ENCODE results near the gene DMBX1.

Gene DMBX1

DNA sequence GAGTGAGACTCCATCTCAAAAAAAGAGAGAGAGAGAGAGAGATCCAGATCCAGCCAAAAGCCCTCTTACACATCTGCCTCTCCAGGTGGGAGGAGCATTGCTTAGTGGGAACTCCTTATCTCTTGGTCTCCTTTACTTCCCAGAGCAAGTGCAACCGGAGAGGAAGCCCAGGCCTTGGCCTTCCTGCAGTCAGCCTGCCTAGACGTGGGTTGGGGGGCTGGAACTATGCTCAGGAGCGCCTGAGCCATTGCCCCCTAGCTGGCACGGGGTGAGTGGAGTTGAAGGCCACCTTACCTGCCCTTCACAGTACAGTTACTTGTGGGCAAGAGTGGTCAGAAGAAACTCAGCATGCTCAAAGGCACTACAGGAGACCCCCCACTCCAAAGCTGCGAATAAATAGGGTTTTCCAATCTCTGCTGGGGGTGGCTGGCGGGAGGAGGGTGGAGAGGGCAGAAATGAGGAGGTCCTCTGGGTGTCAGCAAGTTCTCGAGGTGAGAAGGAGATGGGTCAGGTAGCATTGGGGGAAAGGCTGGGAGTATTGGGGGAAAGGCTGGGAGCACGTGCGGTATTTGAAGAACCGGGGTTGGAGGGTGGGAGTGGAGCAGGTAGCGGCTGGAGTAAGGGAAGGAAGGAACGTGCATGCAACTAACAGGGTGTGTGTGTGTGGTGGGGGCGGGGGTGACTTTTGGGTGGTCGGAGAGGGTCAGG, 4.7 kb upstream of the DMBX1 start:
- no peak for FAIRE-seq

DNA sequence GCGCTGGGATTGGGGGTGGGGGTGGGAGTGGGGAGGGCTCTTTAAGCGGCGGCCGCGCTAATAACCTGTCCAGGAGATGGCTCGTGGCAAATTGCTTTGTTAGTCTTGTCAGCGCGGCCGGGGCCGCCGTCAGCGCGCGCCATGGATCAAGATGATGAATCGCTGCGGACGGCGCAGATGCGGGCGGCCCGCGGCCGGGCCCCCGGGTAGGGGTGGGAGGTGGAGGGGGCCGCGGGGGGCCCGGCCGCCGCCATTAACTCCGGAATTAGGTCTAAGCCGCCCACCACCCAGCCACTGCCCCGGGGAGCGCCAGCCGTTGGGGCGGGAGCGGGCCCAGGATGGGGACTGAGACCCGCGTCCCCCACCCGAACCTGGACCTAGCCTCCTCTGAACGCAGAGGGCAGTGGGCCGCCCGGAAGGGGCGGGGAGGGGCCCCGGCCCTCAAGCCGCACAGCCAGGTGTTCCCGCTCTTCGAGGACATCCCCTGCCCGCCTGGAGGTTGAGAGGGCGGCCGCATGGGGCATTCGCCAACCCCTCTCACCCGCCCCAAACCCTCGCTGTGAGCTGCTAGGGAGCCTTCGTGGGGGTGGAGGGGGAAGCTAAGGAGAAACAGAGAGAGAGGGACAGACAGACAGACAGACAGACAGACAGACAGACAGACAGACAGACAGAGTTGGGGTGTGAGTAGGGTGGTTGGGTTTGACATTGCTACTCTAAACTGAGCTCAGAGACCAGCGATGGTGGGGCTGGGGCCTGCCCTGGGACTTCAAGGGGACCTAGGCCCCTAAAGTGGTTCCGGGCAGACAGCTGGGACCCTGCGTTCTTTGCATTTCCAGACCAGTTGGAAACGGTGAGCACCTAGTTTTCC, 3.8 kb upstream of the DMBX1 start:
- FAIRE-seq: no peak

DNA sequence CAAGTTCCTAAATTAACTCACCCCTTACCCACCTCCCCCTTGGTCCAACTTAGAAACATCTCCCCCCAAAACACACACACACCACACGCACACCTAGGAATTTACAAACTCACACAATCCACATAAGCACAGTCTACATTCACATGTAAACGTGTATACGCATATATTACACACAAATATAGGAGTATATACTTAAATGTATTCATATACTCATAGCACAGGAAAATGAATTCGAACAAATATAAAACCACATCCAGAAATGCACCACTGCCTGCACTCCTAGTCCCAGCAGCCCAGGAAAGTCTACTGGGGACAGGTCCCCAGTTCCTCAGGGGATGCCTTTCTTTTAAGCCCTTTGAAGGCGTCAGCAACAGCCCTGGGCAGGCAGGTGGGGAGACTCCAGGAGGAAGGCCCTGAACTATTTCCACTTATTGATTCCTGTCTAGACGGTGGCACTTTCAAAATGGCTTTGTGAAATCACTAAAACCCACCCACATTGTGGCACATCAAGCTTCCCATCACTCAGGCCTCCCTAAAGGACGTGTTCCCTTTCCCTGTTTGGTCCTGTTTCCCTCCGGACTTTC, 3.1 kb upstream of the DMBX1 start:
- no peak for FAIRE-seq

DNA sequence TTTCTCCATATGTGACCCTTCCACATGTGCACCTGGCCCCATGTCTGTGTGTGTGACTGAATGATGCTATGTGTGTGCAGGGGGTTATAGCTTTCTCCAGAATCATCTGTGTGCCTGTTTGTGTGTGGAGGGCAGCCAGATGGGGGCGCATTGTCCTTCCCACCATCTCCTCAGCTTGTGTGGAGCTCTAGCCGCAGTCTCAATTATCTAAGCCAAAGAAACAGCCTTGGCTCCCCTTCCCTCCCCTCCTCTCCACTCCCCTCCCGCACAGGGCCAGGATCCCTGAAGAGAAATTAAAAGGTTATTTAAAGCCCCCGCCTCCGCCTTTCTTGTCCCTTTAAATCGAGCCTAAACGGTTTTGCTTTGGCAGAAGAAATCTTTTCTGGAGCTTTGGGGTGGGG, 1.8 kb upstream of the DMBX1 start:
- no peak for FAIRE-seq

DNA sequence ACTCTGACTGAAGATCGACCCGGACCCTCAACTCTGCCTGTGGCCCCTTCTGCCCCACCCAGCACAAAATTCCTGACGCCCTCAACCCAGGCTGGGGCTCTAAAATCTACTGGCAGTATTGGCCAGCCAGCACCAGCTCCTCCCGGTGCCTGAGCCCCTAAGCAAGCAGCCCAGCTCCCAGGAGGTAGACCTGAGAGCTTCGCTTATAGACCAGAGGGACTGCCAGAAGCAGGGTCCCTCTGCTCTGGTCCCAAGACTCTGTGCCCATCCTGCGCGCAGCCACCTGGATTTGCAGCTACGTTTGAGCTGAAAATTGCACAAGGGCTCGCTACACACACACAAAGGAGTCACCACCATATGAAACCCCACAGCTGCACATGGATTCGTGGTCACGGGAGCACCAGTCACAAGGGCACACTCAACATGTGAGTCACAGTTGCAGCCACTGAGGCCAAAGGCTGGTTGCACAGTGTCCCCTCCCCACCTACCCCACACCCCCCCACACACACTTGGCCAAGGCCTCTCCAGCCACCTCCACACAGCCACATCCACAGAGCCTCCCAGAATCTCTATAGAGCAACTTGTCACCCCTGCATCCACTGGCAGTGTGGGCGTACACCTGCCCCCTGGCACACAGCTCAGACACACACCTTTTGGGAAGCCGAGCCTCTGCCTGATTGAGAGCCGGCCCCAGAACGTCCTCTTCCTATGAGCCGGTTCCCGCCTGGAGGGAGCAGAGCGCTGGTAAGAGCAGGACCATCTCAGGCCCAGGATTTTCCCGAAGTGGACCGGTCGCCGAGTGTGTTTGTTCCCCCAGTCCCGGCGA, 1.1 kb upstream of the DMBX1 start:
- FAIRE-seq: no peak

DNA sequence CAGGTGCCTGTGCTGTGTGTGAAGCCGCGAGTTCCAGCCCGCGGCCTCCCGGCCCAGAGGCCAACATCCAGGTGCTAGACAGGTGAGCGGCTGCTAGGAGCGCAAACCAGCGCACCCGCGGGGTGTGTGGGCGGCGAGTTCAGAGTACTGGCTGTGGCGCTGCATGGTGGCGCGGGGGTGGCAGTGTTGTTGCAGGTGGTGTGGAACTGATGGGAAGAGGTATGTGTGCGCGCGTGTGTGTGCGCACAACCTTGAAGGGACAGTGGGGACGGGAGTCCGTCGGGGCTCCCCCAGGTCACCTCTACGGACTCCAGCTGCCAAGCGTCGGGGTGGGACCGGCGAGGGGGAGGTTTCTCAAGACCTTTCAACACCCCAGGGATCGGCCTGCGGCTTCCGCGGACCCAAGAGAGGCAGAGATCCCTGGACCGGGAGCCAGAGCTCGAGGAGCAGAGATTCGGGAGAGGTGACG, 433 bp upstream of the DMBX1 start:
- FAIRE-seq: no peak

DNA sequence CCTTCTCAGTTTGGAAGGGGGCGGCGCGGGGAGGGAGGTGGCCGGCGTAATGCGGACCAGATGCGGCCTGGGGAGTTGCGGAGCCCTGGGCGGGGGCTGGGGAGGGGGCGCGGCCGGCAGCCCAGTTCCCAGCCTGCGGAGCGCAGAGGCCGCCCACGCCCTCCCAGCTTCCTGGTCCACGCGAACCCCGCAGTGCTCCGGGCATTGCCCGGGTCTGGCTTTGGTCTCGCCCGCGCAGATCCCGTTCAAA, 695 bp downstream of the DMBX1 start:
- FAIRE-seq: no peak

DNA sequence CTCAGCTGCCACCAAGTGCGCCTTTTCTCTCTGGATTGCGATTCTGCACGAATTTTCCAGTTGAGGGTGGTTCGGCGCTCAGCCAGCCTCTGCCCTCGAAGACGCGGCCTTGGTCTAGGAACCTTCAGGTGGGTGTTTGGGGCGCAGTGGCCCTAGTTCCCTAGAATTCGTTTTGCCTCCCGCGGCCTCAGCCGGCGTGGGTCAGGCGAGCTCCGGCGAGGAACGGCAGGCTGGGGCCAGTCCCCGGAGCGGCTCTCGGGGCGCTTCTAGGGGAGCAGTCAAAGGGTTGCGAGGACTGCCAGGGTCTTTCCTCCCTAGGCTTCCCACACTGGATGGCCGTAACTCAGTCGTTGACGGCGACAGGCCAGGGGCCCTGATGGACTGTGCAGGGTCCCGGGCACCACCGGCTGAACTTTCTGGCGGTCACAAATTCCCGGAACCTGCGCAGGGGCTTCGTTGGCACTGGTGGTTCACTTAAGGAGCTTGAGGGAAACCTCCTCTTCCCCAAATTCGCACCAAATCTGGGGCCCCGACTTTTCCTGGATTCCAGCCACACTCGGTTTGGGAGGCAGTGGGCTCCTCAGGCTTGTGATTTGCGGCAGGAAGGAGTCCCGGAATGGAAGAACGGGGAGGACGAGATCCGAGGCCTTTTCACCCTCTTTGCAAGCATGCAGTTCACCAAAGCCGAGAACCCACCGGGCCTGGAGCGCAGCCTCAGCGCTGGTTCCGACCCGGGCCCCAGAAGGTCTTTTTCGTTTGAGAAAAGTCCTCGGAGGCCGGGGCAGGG, 1.2 kb downstream of the DMBX1 start:
- no peak for FAIRE-seq

GRCh38 chr1:46491443-46492268, 2.0 kb downstream of the DMBX1 start:
- no peak for FAIRE-seq

- no peak for FAIRE-seq
Observed at GRCh38 chr1:46492269-46492853, 2.7 kb downstream of the DMBX1 start.

DNA sequence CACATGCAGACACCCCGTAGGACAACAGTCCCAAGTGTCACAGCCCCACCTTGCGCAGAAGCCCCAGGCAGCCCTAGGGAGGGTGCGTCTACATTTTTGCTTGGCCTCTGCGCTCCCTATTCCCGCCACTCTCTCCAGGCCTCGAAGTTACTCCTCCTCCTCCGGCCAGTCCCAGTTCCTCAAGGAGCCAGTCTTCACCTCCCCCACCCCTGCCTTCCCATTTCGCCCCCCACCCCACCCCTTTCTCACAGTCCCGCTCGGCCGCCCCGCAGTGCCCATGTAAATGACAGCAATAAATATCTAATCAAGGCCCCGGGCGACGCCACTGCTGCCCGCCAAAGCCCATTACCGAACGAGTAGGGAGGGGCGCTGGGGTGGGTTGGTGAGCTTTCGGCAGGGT, 3.2 kb downstream of the DMBX1 start:
- FAIRE-seq: no peak

- FAIRE-seq: no peak
Observed at GRCh38 chr1:46493316-46494032, 3.8 kb downstream of the DMBX1 start.

GRCh38 chr1:46494910-46495309, 5.3 kb downstream of the DMBX1 start:
- FAIRE-seq: no peak

DNA sequence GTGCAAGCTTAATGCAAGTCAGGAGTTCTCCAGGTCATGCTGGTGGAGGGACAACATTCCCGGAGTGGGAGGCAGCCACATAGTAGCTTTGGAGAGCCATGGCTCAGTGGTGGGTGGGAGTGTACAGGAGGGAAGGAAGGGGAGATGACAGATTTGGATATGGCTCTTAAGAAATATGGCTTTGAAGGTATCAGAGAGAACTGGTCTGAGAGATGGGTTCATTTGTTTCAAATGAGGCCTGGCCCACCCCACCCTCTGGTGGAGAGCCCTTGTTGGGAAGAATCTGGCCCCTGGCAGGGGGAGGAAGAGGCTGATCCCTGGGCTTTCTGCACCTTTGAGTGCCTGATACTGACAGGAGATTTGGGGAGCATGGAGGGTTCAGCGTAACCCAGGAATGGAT, 6.1 kb downstream of the DMBX1 start:
- FAIRE-seq: no peak

DNA sequence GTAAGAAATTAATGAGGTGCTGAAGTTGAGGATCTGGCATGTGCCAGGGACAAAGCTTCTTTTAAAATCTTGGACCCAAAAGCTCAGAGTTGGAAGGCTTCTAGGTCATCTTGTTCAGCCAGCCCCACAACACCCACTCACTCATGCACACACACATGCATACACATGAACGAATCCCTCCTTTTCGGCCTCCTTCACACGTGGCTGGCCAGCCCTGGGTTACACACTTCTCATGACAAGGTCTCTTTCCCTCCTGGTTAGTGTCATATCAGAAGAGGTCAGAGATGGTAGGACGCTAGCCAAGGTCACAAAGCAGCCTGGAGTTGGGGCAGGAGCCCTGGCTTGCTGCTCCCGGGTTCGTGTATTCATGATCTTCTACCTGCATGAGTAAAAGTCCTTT, 6.9 kb downstream of the DMBX1 start:
- no peak for FAIRE-seq

DNA sequence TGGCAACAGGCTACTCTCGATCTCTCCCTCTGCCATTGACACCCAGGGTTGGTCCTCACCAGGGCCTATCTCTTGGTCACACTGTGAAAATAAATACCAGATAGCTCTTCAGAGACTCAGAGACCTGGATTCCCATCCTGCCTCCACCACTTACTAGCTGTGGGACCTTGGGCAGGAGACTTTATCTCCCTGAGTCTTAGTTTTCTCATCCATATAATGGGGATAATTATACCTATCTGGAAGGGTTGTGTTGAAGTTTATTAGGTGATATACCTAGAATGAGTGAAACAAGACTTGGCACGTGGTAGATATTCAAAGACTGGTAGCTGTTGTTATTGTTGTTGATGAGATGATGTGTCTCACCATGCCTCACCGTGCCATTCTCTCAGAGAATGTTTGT, 7.4 kb downstream of the DMBX1 start:
- no peak for FAIRE-seq

GRCh38 chr1:46497665-46498064, 8.0 kb downstream of the DMBX1 start:
- no peak for FAIRE-seq

DNA sequence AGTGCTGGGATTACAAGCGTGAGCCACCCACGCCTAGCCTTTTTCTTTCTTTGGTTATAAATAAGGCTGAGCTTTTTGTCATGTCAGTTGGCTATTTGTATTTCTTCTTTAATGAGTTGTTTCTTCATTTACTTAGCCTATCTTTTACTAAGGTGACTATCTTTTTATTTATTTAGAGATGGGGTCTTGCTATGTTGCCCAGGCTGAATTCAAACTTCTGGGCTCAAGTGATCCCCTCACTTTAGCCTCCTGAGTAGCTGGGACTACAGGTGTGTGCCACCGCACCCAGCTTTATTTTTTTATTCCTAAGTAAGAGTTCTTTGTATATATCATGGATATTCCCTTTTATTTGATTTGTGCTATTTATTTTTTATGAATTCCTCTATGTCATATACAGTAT, 11.9 kb downstream of the DMBX1 start:
- no peak for FAIRE-seq

GRCh38 chr1:46503421-46503820, 13.8 kb downstream of the DMBX1 start:
- FAIRE-seq: no peak

- FAIRE-seq: no peak
Observed at GRCh38 chr1:46506470-46507219, 17.0 kb downstream of the DMBX1 start.

Measured in A204.1 (cell line).